ENCODE results near the gene WDR87. TPM values are rescaled to one million over a fixed set of nuclear protein-coding genes. Genes with fewer than 3 reads are reported as not detected.

WDR87 gene
- total RNA-seq = not detected in 2 replicates

GRCh38 chr19:37905946-37906868, at the start of gene WDR87:
Gene WDR87, minus strand, starts transcription at chr19:37906594. Its CDS starts 8,355 bp downstream, at chr19:37898239.

GRCh38 chr19:37906869-37907734, 708 bp upstream of the WDR87 start, which contains the start of gene SIPA1L3:
Gene SIPA1L3, plus strand, starts transcription at chr19:37907208. Its CDS starts 174,358 bp downstream, at chr19:38081566.

Other genes with a start within 250 kb of the WDR87 start
- 1.8 and 2.4 TPM in 2 replicates for gene ZNF607, start 186.8 kb downstream of the WDR87 start, total RNA-seq
- gene ZNF573, start 127.0 kb downstream of the WDR87 start, total RNA-seq = 6.2 and 9.7 TPM in 2 replicates
- gene SIPA1L3, start 614 bp upstream of the WDR87 start, total RNA-seq = 36.5 and 45.6 TPM in 2 replicates